Lower lobe of right lung (tissue), 2 donors: ENCODE results near the gene FER1L5. TPM values are rescaled to one million over a fixed set of nuclear protein-coding genes. Genes with fewer than 3 reads are reported as not detected.

Source experiments
- ATAC-seq, 2 donors: fragments of 200-7000 bp; cut with Tn5 transposase; one replicate each; pipeline ENCODE4 v1.9.1; 2020 to 2022; ENCODE audit warnings: mild to moderate bottlenecking in 2 of 2, moderate library complexity in 2 of 2
- DNase-seq: peaks from one replicate; pipeline ENCODE4 v3.0.0-alpha.2; 2020
- H3K27ac ChIP-seq: fragments of 200-600 bp; one replicate; pipeline ENCODE4 v1.8.0; 2022
- H3K27me3 ChIP-seq: fragments of 200-600 bp; one replicate; pipeline ENCODE4 v1.8.0; 2022; ENCODE audit warnings: low read depth
- H3K36me3 ChIP-seq: fragments of 200-600 bp; one replicate; pipeline ENCODE4 v1.8.0; 2022; ENCODE audit warnings: mild to moderate bottlenecking
- H3K4me1 ChIP-seq: fragments of 200-600 bp; one replicate; pipeline ENCODE4 v1.8.0; 2022
- H3K4me3 ChIP-seq: fragments of 200-600 bp; one replicate; pipeline ENCODE4 v1.8.0; 2022; ENCODE audit warnings: mild to moderate bottlenecking
- H3K9me3 ChIP-seq: fragments of 200-600 bp; one replicate; pipeline ENCODE4 v1.8.0; 2022
- CTCF ChIP-seq: fragments of 200-600 bp; IDR thresholded peaks from one replicate; pipeline ENCODE4 v1.8.0; 2022; ENCODE audit warnings: antibody characterized with exemption, mild to moderate bottlenecking
- intact Hi-C: fragments of 100-400 bp; cut with DNase I; formaldehyde crosslinking; loops from one replicate; pipeline ENCODE4 v1.11.0; 2022
- total RNA-seq: library from RNA; stranded (reverse); fragmentation: NEBNext Ultra II Directional; extraction: Animal tissue kit (Norgen Biotek cat#: 25700); gene quantifications from one replicate; pipeline ENCODE4 v1.2.1, GENCODE V29; 2021
- donor health status: DM: no; HTN: yes; CAD: no; lungs with severe emphysema.

FER1L5 gene
- total RNA-seq, 1 donor from 2014 or later, result 0.44 TPM

GRCh38 chr2:96637385-96638143, 5.0 kb upstream of the FER1L5 start:
- Histone ChIP-seq H3K4me1 (peaks cover 32% of the 10 kb centered on the region), H3K27ac (peak overlapping the region; percentile 94), H3K9me3 (no peaks in the 10 kb centered on the region), H3K36me3 (peaks cover 24% of the 10 kb centered on the region), H3K27me3 (no peaks in the 10 kb centered on the region), H3K4me3 (peak overlapping the region; percentile 74)
- DNase-seq, result peak; percentile 93
- TF ChIP-seq CTCF, result no peak
- peak; percentile 95 to 96 for ATAC-seq
- intact Hi-C loops, result no loop called here

DNA sequence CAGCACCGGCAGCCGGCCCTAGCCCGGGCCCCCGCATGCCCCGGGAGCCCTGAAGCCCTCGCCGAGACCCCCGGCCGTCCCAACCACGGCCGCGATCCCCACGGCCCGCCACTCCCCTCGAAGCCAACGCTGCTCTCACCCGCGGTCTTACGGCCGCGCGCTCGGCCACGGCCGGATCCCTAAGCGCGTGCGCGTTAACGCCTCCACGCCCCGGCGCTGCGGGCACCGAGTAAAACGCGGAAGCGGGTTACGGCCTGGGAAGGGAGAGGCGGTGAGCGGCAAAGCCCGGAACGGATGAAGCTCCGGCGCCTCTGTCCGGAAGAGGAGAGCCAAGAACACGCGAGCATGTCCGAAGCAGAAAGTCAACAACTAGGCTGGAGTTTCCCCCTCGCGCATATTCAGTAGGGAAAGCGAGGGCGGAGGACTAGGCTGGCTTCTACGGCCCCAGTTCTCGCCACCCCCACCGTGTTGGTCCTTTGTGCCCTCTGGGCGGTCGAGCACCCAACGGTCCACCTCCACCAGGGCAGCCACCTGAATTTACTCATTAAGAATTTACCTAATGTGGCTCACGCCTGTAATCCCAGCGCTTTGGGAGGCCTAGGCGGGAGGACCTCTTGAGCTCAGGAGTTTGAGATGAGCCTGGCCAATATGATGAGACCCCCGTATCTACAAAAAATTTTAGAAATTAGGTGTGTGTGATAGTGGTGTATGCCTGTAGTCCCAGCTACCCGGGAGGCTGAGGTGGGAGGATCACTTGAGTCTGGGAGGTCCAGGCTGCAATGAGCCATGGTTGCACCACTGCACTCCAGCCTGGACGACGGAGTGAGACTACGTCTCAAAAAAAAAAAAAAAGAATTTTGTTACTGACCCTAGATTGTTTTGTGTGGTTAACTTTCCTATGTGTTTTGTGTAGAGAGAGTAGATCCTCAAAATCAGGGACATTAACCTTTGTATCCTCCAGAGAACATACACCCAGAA, 4.1 kb upstream of the FER1L5 start, which contains the start of gene KANSL3:
Gene KANSL3, minus strand, starts transcription at position 169 of the 978 bp plus-strand sequence. CDS start 1,177 bp downstream, outside the sequence.
- TF ChIP-seq CTCF, result no peak
- H3K4me3 ChIP-seq, result peak within 1 kb of the TSS; percentile 74
- peak within 1 kb of the TSS; percentile 94 for H3K27ac ChIP-seq
- H3K36me3 ChIP-seq, result peaks cover 20% of the 10 kb centered on the region
- peak; percentile 94 to 97 for ATAC-seq
- peaks cover 31% of the 10 kb centered on the region for H3K4me1 ChIP-seq
- H3K27me3 ChIP-seq, result no peaks in the 10 kb centered on the region
- DNase-seq, result peak; percentile 94
- no peaks in the 10 kb centered on the region for H3K9me3 ChIP-seq
- intact Hi-C loops, result no loop called here

- Histone ChIP-seq H3K36me3 (no peaks in the 10 kb centered on the region), H3K27me3 (no peaks in the 10 kb centered on the region), H3K4me1 (no peaks in the 10 kb centered on the region), H3K4me3 (no peak overlapping the region), H3K27ac (no peak overlapping the region), H3K9me3 (no peaks in the 10 kb centered on the region)
- intact Hi-C loops, result no loop called here
- DNase-seq (no peak), ATAC-seq (no peak)
- TF ChIP-seq CTCF, result no peak
Measured at GRCh38 chr2:96647681-96648080, 5.1 kb downstream of the FER1L5 start.

- no peak overlapping the region for H3K4me3 ChIP-seq
- no peak for TF ChIP-seq CTCF
- H3K9me3 ChIP-seq, result no peaks in the 10 kb centered on the region
- ATAC-seq (no peak), DNase-seq (no peak)
- no peak overlapping the region for H3K27ac ChIP-seq
- H3K4me1 ChIP-seq, result no peaks in the 10 kb centered on the region
- intact Hi-C loops, result no loop called here
- no peaks in the 10 kb centered on the region for H3K36me3 ChIP-seq
- no peaks in the 10 kb centered on the region for H3K27me3 ChIP-seq
Measured at GRCh38 chr2:96648306-96648930, 5.9 kb downstream of the FER1L5 start.

DNA sequence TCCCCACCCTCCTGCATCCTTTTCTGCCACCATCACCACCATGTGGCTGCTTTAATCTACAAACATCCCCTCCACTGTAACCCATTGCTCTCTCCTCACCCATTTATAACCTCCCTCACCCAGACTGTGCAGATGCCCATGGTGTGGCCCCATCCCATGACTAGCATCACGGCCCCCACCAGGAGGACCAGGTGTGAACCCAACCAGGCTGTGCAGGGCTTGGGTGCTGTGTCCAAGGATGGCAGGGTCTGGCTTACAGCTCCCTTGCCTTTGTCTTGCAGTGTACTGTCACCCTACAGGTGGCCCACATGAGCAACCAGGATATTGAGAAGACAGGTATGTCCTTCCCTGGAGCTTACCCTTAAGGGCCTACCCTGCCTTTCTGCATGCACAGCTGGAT, 6.8 kb downstream of the FER1L5 start:
- Histone ChIP-seq H3K27me3 (no peaks in the 10 kb centered on the region), H3K4me1 (no peaks in the 10 kb centered on the region), H3K4me3 (no peak overlapping the region), H3K9me3 (no peaks in the 10 kb centered on the region), H3K27ac (no peak overlapping the region), H3K36me3 (no peaks in the 10 kb centered on the region)
- ATAC-seq, result no peak
- no peak for TF ChIP-seq CTCF
- DNase-seq, result no peak
- intact Hi-C loops, result no loop called here
